ENCODE measurements around the gene NRDC. TPM values are rescaled to one million over a fixed set of nuclear protein-coding genes. Genes with fewer than 3 reads are reported as not detected.

NRDC gene
- total RNA-seq, 2 donors from 2014 or later: 56.8 to 57.7 TPM

- no peaks in the 10 kb centered on the region for H3K36me3 ChIP-seq (replicated peaks in 1 of 2; ENCODE audit: insufficient read depth in 1 of 2, low read depth in 2 of 2)
- H3K27me3 ChIP-seq: no peaks in the 10 kb centered on the region
- H3K4me3 ChIP-seq: no peak overlapping the region
- 34 to 60% methylated on average over 4 of the region's 4 CpGs for WGBS, 2 donors
- intact Hi-C loops (cut with DNase I): no loop called here
- no peaks in the 10 kb centered on the region for H3K4me1 ChIP-seq
- no peaks in the 10 kb centered on the region for H3K9me3 ChIP-seq
- no peak for DNase-seq
- no peak overlapping the region for H3K27ac ChIP-seq
- no peak for TF ChIP-seq CTCF (IDR thresholded peaks at IDR 0.05)
- TF ChIP-seq POLR2A (IDR thresholded peaks at IDR 0.05): no peak
- ATAC-seq: no peak
Observed at GRCh38 chr1:51906306-51907078, 28.0 kb upstream of the NRDC start.

- DNase-seq (no peak), ATAC-seq (no peak)
- intact Hi-C loops (cut with DNase I): loop anchor here (5.0 kb wide), 1 partner anchor 90 kb away; the partner anchor contains the start of gene RAB3B
- Histone ChIP-seq H3K4me3 (no peak overlapping the region), H3K27me3 (no peaks in the 10 kb centered on the region), H3K4me1 (no peaks in the 10 kb centered on the region), H3K9me3 (no peaks in the 10 kb centered on the region), H3K27ac (no peak overlapping the region), H3K36me3 (replicated peaks in 1 of 2; ENCODE audit: insufficient read depth in 1 of 2, low read depth in 2 of 2) (no peaks in the 10 kb centered on the region)
- WGBS, 2 donors: 65 to 81% methylated on average over 5 of the region's 5 CpGs
- TF ChIP-seq CTCF (IDR thresholded peaks at IDR 0.05) (no peak), POLR2A (IDR thresholded peaks at IDR 0.05) (no peak)
Observed at GRCh38 chr1:51902456-51902855, 23.9 kb upstream of the NRDC start.

GRCh38 chr1:51901151-51901550 is 22.6 kb upstream of the NRDC start:
- H3K9me3 ChIP-seq: no peaks in the 10 kb centered on the region
- intact Hi-C loops (cut with DNase I): loop anchor here (5.0 kb wide), 1 partner anchor 91 kb away; the partner anchor contains the start of gene RAB3B
- WGBS, 2 donors: 89 to 94% methylated on average over 4 of the region's 4 CpGs
- H3K27me3 ChIP-seq: no peaks in the 10 kb centered on the region
- H3K36me3 ChIP-seq (replicated peaks in 1 of 2; ENCODE audit: insufficient read depth in 1 of 2, low read depth in 2 of 2): no peaks in the 10 kb centered on the region
- no peak for ATAC-seq
- no peak overlapping the region for H3K4me3 ChIP-seq
- no peak for DNase-seq
- TF ChIP-seq CTCF (IDR thresholded peaks at IDR 0.05): no peak
- TF ChIP-seq POLR2A (IDR thresholded peaks at IDR 0.05): no peak
- no peaks in the 10 kb centered on the region for H3K4me1 ChIP-seq
- no peak overlapping the region for H3K27ac ChIP-seq

- no peaks in the 10 kb centered on the region for H3K27me3 ChIP-seq
- intact Hi-C loops (cut with DNase I): loop anchor here (5.0 kb wide), 1 partner anchor 103 kb away; no protein-coding TSS in a partner anchor
- H3K4me1 ChIP-seq: no peaks in the 10 kb centered on the region
Observed at GRCh38 chr1:51899022-51899421, 20.5 kb upstream of the NRDC start.

More at GRCh38 chr1:51899022-51899421, 20.5 kb upstream of the NRDC start:
- H3K36me3 ChIP-seq (replicated peaks in 1 of 2; ENCODE audit: insufficient read depth in 1 of 2, low read depth in 2 of 2): no peaks in the 10 kb centered on the region
- no peak for DNase-seq
- no peak for ATAC-seq
- H3K4me3 ChIP-seq: no peak overlapping the region
- no peak overlapping the region for H3K27ac ChIP-seq
- 49 to 53% methylated on average over 10 of the region's 10 CpGs for WGBS, 2 donors
- TF ChIP-seq POLR2A (IDR thresholded peaks at IDR 0.05) (no peak), CTCF (IDR thresholded peaks at IDR 0.05) (no peak)
- no peaks in the 10 kb centered on the region for H3K9me3 ChIP-seq
